GM20000 (cell line): ENCODE data around the gene TEAD1.
A peak's percentile ranks its signal among the peaks of the same experiment; 100 is the strongest.

Experiments
- DNase-seq: peaks from one replicate; pipeline ENCODE4 v3.0.0; 2012; ENCODE audit warnings: low spot score
- CTCF ChIP-seq: IDR thresholded peaks from 2 replicates; pipeline ENCODE4 v1.5.1; 2012; ENCODE audit warnings: mild to moderate bottlenecking, control low read depth; ENCODE audit errors: extremely low read depth, missing control alignments

The TEAD1 gene

DNA sequence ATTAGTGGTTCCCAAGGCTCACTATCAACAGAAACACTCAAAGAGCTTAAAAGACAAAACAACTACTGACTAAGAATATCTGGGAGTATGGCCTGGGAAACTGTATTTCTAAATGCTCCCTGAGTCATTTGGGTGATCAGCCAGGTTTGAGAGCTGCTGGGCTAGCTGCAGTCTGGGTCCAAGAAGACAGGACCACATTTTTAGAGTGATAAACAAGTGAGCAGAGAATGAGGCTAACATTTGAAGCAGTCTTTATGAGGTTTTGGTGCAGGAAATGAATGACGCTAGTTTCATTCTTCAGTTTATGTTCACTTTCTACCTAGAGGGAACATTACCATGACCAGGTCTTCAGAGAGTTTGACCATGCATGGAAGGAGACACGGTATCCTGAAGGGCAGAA is 97.7 kb downstream of the TEAD1 start:
- DNase-seq, result peak; percentile 24
- TF ChIP-seq CTCF, result no peak

DNA sequence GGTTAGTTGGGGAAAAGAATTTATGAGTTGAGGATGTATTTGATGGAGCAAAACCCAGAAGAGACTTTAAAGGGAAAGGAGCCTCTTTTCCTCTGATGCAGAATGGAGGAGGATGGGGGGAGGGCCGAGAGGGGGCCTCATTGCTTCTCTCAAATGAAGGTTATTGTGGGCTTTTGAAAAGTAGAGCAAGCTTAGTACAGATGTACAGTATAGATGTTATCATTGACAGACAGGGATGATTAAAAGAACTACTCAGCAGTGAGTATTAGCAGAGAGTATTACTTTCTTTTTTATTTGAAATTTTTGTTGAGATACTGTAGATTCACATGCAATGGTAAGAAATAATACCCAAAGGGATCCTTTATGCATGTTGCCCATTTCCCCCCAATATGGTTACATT is 98.1 kb downstream of the TEAD1 start:
- no peak for TF ChIP-seq CTCF
- no peak for DNase-seq

DNA sequence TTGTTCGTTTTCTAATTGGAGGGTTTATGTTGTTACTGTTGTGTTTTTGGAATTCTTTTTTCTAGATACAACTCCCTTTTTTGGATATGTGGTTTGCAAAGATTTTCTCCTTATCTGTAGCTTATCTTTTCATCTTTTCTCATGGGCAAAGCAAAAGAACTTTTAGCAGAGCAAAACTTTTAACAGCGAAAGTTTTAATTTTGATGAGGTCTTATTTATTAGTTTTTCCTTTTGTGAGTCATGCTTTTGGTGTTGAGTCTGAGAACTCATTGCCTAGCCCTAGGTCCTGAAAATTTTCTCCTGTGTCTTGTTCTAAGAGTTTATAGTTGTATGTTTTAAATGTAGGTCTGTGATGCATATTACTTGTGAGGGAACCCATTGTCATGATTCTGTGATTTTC is 99.4 kb downstream of the TEAD1 start:
- no peak for DNase-seq
- TF ChIP-seq CTCF, result no peak

DNA sequence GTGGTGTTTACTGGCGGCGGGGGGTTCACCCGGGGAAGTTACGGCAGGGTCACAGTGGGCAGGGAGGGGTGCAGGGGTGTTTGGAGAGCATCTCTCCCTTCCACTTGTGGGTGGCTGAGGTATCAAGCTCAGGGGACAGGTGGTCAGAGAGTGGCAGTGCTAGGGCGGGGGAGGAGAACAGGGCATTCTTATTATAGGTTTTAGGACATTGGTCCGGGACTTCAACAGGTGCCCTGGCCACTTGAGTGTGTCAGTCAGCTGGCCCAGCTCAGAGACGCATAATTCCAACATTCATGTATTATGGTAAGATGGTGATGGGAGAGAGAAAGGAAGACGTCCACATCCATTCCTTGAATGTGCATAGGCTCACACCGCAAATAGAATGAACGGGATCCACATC is 101.7 kb downstream of the TEAD1 start:
- no peak for TF ChIP-seq CTCF
- DNase-seq, result no peak

GRCh38 chr11:12777208-12777874 is 103.1 kb downstream of the TEAD1 start:
- no peak for TF ChIP-seq CTCF
- no peak for DNase-seq

- no peak for TF ChIP-seq CTCF
- no peak for DNase-seq
Observed at GRCh38 chr11:12778240-12778905, 104.2 kb downstream of the TEAD1 start.

DNA sequence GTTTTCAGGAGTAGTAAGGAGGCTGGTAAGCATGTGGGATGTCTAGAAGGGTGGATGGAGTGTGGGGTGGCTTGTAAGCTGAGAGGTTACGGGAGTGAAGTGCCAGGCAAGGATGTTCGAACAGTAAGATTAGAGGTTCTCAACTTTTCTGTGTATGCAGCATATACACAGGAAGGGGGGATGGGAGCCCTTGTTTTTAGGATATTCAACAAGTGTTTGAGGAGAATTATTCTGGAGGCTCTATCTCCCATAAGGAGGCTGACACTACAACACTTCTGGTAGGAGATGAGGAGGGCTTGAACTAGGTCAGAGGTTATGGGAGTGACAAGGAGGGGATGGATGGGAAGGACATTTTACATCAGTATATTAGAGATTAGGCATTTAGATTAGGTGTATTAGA is 109.5 kb downstream of the TEAD1 start:
- DNase-seq, result no peak
- TF ChIP-seq CTCF, result no peak
